ENCODE measurements around the gene POMP. TPM values are rescaled to one million over a fixed set of nuclear protein-coding genes. Genes with fewer than 3 reads are reported as not detected.

POMP gene
- total RNA-seq, 4 donors from 2014 or later: 42.7 to 83.3 (median 55.4) TPM

- intact Hi-C loops (cut with DNase I): no loop called here
- H3K4me3 ChIP-seq: no peak overlapping the region
- H3K27ac ChIP-seq (replicated peaks in 1 of 4): no peak overlapping the region
- peaks cover 3 to 16% (median 15%) of the 10 kb centered on the region in 4 donors for H3K4me1 ChIP-seq
- no peaks in the 10 kb centered on the region for H3K27me3 ChIP-seq
- H3K9me3 ChIP-seq: no peaks in the 10 kb centered on the region
- DNase-seq (ENCODE audit: extremely low spot score): no peak
- no peaks in the 10 kb centered on the region for H3K36me3 ChIP-seq
- TF ChIP-seq POLR2AphosphoS5 (IDR thresholded peaks at IDR 0.05) (no peak), POLR2A (IDR thresholded peaks at IDR 0.05; ENCODE audit: low read depth) (no peak), EP300 (IDR thresholded peaks at IDR 0.05) (no peak), CTCF (IDR thresholded peaks at IDR 0.05) (no peak)
- 72% methylated on average over 7 of the region's 7 CpGs for WGBS
Measured at GRCh38 chr13:28651810-28652401, 7.0 kb upstream of the POMP start.

- TF ChIP-seq POLR2AphosphoS5 (IDR thresholded peaks at IDR 0.05) (no peak), POLR2A (IDR thresholded peaks at IDR 0.05; ENCODE audit: low read depth) (no peak), CTCF (IDR thresholded peaks at IDR 0.05) (no peak)
- Histone ChIP-seq H3K4me1 (peaks cover 15 to 28% (median 27%) of the 10 kb centered on the region in 4 donors), H3K27ac (replicated peaks in 1 of 4) (no peak overlapping the region), H3K27me3 (no peaks in the 10 kb centered on the region), H3K9me3 (no peaks in the 10 kb centered on the region), H3K36me3 (no peaks in the 10 kb centered on the region), H3K4me3 (no peak overlapping the region)
- intact Hi-C loops (cut with DNase I): no loop called here
- WGBS: 68% methylated on average over 1 of the region's 1 CpG
- DNase-seq (ENCODE audit: extremely low spot score): no peak
Measured at GRCh38 chr13:28653111-28653510, 5.8 kb upstream of the POMP start.

DNA sequence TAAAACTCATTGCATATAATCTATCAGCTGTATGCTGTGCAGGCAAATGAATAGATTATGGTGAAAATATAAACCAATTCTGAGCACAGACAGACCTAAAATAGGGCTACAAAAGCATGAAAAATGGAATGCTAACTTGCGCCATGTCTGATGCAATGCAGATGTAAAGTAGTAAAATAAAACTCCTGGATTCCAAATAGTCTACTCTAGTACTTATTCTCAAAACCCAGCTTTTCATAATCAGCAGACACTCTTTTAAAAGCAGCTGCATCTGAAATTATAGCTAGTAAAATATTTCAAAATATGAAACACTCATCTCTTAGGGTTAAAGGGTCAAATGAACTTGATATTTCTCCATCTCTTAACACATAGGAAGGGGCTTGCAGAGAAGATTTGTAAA, 4.7 kb upstream of the POMP start:
- H3K36me3 ChIP-seq: no peaks in the 10 kb centered on the region
- intact Hi-C loops (cut with DNase I): no loop called here
- TF ChIP-seq CTCF (IDR thresholded peaks at IDR 0.05) (no peak), POLR2A (IDR thresholded peaks at IDR 0.05; ENCODE audit: low read depth) (no peak), POLR2AphosphoS5 (IDR thresholded peaks at IDR 0.05) (no peak), EP300 (IDR thresholded peaks at IDR 0.05) (no peak)
- peaks cover 15 to 30% (median 28%) of the 10 kb centered on the region in 4 donors for H3K4me1 ChIP-seq
- no peak for DNase-seq (ENCODE audit: extremely low spot score)
- WGBS: 97% methylated on average over 1 of the region's 1 CpG
- H3K4me3 ChIP-seq: no peak overlapping the region
- H3K9me3 ChIP-seq: no peaks in the 10 kb centered on the region
- H3K27me3 ChIP-seq: no peaks in the 10 kb centered on the region
- H3K27ac ChIP-seq (replicated peaks in 1 of 4): no peak overlapping the region

- WGBS: 83% methylated on average over 3 of the region's 3 CpGs
- no peak overlapping the region for H3K4me3 ChIP-seq
- no peaks in the 10 kb centered on the region for H3K36me3 ChIP-seq
- intact Hi-C loops (cut with DNase I): no loop called here
- no peak for DNase-seq (ENCODE audit: extremely low spot score)
- H3K27me3 ChIP-seq: no peaks in the 10 kb centered on the region
- H3K27ac ChIP-seq (replicated peaks in 1 of 4): no peak overlapping the region
- TF ChIP-seq POLR2A (IDR thresholded peaks at IDR 0.05; ENCODE audit: low read depth): no peak
- H3K4me1 ChIP-seq: peaks cover 24 to 40% (median 39%) of the 10 kb centered on the region in 4 donors
- H3K9me3 ChIP-seq: no peaks in the 10 kb centered on the region
Measured at GRCh38 chr13:28655561-28655960, 3.4 kb upstream of the POMP start.

DNA sequence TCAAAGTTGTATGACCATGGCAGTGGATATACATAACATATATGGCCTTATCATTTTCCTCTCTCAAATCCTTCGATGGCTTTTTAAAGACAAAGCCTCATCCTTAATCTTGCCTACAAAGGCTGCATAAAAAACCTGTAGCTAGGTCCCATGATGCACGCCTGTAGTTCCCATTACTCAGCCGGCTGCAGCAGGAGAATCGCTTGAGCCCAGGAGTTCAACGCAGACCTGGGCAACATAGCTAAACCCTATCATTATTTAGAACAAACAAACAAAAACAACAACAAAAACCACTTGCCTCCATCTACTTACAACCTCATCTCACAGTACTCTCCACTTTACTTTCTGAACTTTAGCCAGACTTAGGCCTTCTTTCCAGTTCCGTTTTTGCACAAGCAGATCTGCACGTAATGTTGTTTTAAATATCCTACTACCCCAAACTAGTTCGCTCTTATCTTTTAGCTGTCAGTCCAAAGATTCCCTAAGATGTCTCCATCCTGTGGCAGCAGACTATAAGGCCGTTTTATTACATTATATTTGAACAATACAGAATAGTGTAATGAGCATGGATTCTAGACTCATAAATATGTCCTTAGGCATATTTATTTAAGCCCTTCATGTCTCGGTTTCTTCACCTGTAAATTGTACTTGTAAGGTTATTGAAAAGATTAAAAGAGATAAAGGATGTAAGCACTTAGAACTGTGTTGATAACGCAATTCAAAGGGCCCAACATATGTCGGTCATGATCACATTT, 969 bp upstream of the POMP start:
- H3K27ac ChIP-seq (replicated peaks in 1 of 4): peak overlapping the region; percentile 89 to 94 (median 92)
- peaks cover 6 to 21% (median 8%) of the 10 kb centered on the region in 4 donors for H3K36me3 ChIP-seq
- H3K4me3 ChIP-seq: peak overlapping the region; percentile 69 to 97 (median 80)
- peaks cover 39 to 61% (median 51%) of the 10 kb centered on the region in 4 donors for H3K4me1 ChIP-seq
- WGBS: 30% methylated on average over 12 of the region's 12 CpGs
- intact Hi-C loops (cut with DNase I): loop anchor here (2.0 kb wide), 1 partner anchor 61 kb away; the partner anchor contains the start of gene SLC46A3
- H3K9me3 ChIP-seq: no peaks in the 10 kb centered on the region
- no peak for DNase-seq (ENCODE audit: extremely low spot score)
- H3K27me3 ChIP-seq: no peaks in the 10 kb centered on the region
- no peak for TF ChIP-seq POLR2AphosphoS5 (IDR thresholded peaks at IDR 0.05)
- peak in 1 of 3 experiments; percentile 16 for TF ChIP-seq CTCF (IDR thresholded peaks at IDR 0.05)
